Hematopoietic multipotent progenitor cell treated with erythropoietin and hydrocortisone succinate and interleukin-3 and kit ligand, for 4 days (in vitro differentiated cells): ENCODE results near the gene SLC25A11.
A peak's percentile ranks its signal among the peaks of the same experiment; 100 is the strongest.
"Not testable (repeated sequence)": the region's sequence is repeated elsewhere in the genome, so short reads cannot be mapped to it uniquely, and the experiment has no call there.

Experiments used
- DNase-seq: peaks from one replicate; pipeline ENCODE4 v3.0.0-alpha.2; 2015

SLC25A11 gene

GRCh38 chr17:4945176-4945943 is 5.5 kb upstream of the SLC25A11 start:
- peak; percentile 91 for DNase-seq

- no peak for DNase-seq
These were observed 4.8 kb upstream of the SLC25A11 start for GRCh38 chr17:4944554-4945175.

- DNase-seq: peak; percentile 91
These were observed 4.3 kb upstream of the SLC25A11 start for GRCh38 chr17:4944163-4944553.

- DNase-seq: no peak
These were observed 3.1 kb upstream of the SLC25A11 start for GRCh38 chr17:4942760-4943508.

- DNase-seq: no peak
These were observed 1.4 kb upstream of the SLC25A11 start for GRCh38 chr17:4941319-4941610.

GRCh38 chr17:4940555-4941318 is 891 bp upstream of the SLC25A11 start:
- peak; percentile 60 for DNase-seq

- DNase-seq: no peak
These were observed 375 bp downstream of the SLC25A11 start for GRCh38 chr17:4939546-4939795.

GRCh38 chr17:4938688-4939545 is 929 bp downstream of the SLC25A11 start:
- DNase-seq: peak; percentile 56

- DNase-seq: no peak
These were observed 1.8 kb downstream of the SLC25A11 start for GRCh38 chr17:4938069-4938491.

- no peak for DNase-seq
These were observed 2.3 kb downstream of the SLC25A11 start for GRCh38 chr17:4937553-4937952.

- no peak for DNase-seq
These were observed 3.4 kb downstream of the SLC25A11 start for GRCh38 chr17:4936436-4936835.

GRCh38 chr17:4935650-4936049 is 4.2 kb downstream of the SLC25A11 start:
- DNase-seq: no peak

- peak; percentile 83 for DNase-seq
These were observed 5.5 kb downstream of the SLC25A11 start for GRCh38 chr17:4934173-4934979.

- DNase-seq: no peak
These were observed 6.2 kb downstream of the SLC25A11 start for GRCh38 chr17:4933646-4934045.

- no peak for DNase-seq
These were observed 7.1 kb downstream of the SLC25A11 start for GRCh38 chr17:4932756-4933155.

- DNase-seq: peak; percentile 69
These were observed 7.9 kb downstream of the SLC25A11 start, which contains the start of gene GP1BA for GRCh38 chr17:4931963-4932362. Gene GP1BA (plus strand): TSS chr17:4932277. CDS start chr17:4932605, 328 bp downstream.

GRCh38 chr17:4928881-4929280 is 11.0 kb downstream of the SLC25A11 start:
- no peak for DNase-seq

GRCh38 chr17:4926577-4927335 is 13.1 kb downstream of the SLC25A11 start:
- DNase-seq: not testable (repeated sequence)

- no peak for DNase-seq
These were observed 18.5 kb downstream of the SLC25A11 start for GRCh38 chr17:4921320-4921719.

- peak; percentile 64 for DNase-seq
These were observed 19.3 kb downstream of the SLC25A11 start for GRCh38 chr17:4920351-4921048.
